ENCODE data around the gene EZH2. TPM values are rescaled to one million over a fixed set of nuclear protein-coding genes. Genes with fewer than 3 reads are reported as not detected.

EZH2 gene
- total RNA-seq, 1 donor from 2014 or later, result 10.6 TPM

- Mint-ChIP-seq H3K4me1 (ENCODE audit: low read depth) (no peaks in the 10 kb centered on the region), H3K36me3 (ENCODE audit: low read depth) (peaks cover 39% of the 10 kb centered on the region), H3K27me3 (ENCODE audit: low read depth) (no peaks in the 10 kb centered on the region), H3K27ac (ENCODE audit: unreplicated experiment) (no peak overlapping the region), H3K9me3 (ENCODE audit: low read depth) (no peaks in the 10 kb centered on the region), H3K4me3 (ENCODE audit: unreplicated experiment) (no peak overlapping the region)
- no peak for DNase-seq (ENCODE audit: low spot score)
- no peak for TF ChIP-seq CTCF (IDR thresholded peaks at IDR 0.05)
Measured at GRCh38 chr7:148783801-148784527, 100.1 kb downstream of the EZH2 start.

- no peak for TF ChIP-seq CTCF (IDR thresholded peaks at IDR 0.05)
- H3K9me3 Mint-ChIP-seq (ENCODE audit: low read depth), result no peaks in the 10 kb centered on the region
- H3K4me1 Mint-ChIP-seq (ENCODE audit: low read depth), result no peaks in the 10 kb centered on the region
- H3K27me3 Mint-ChIP-seq (ENCODE audit: low read depth), result no peaks in the 10 kb centered on the region
- DNase-seq (ENCODE audit: low spot score), result no peak
- no peak overlapping the region for H3K4me3 Mint-ChIP-seq (ENCODE audit: unreplicated experiment)
- no peak overlapping the region for H3K27ac Mint-ChIP-seq (ENCODE audit: unreplicated experiment)
- peaks cover 32% of the 10 kb centered on the region for H3K36me3 Mint-ChIP-seq (ENCODE audit: low read depth)
Measured at GRCh38 chr7:148782757-148783456, 101.2 kb downstream of the EZH2 start.

GRCh38 chr7:148774471-148774870, 109.6 kb downstream of the EZH2 start:
- no peak for TF ChIP-seq CTCF (IDR thresholded peaks at IDR 0.05)
- no peaks in the 10 kb centered on the region for H3K27me3 Mint-ChIP-seq (ENCODE audit: low read depth)
- peaks cover 8% of the 10 kb centered on the region for H3K36me3 Mint-ChIP-seq (ENCODE audit: low read depth)
- no peaks in the 10 kb centered on the region for H3K9me3 Mint-ChIP-seq (ENCODE audit: low read depth)
- peaks cover 21% of the 10 kb centered on the region for H3K4me1 Mint-ChIP-seq (ENCODE audit: low read depth)
- no peak for DNase-seq (ENCODE audit: low spot score)
- H3K4me3 Mint-ChIP-seq (ENCODE audit: unreplicated experiment), result no peak overlapping the region
- H3K27ac Mint-ChIP-seq (ENCODE audit: unreplicated experiment), result no peak overlapping the region

GRCh38 chr7:148773334-148773733, 110.8 kb downstream of the EZH2 start:
- no peak for DNase-seq (ENCODE audit: low spot score)
- peaks cover 8% of the 10 kb centered on the region for H3K36me3 Mint-ChIP-seq (ENCODE audit: low read depth)
- no peaks in the 10 kb centered on the region for H3K9me3 Mint-ChIP-seq (ENCODE audit: low read depth)
- no peak for TF ChIP-seq CTCF (IDR thresholded peaks at IDR 0.05)
- peak overlapping the region; percentile 81 for H3K27ac Mint-ChIP-seq (ENCODE audit: unreplicated experiment)
- H3K27me3 Mint-ChIP-seq (ENCODE audit: low read depth), result no peaks in the 10 kb centered on the region
- H3K4me1 Mint-ChIP-seq (ENCODE audit: low read depth), result peaks cover 21% of the 10 kb centered on the region
- no peak overlapping the region for H3K4me3 Mint-ChIP-seq (ENCODE audit: unreplicated experiment)

GRCh38 chr7:148772297-148773089, 111.6 kb downstream of the EZH2 start:
- Mint-ChIP-seq H3K36me3 (ENCODE audit: low read depth) (peaks cover 13% of the 10 kb centered on the region), H3K27me3 (ENCODE audit: low read depth) (no peaks in the 10 kb centered on the region), H3K4me3 (ENCODE audit: unreplicated experiment) (no peak overlapping the region), H3K4me1 (ENCODE audit: low read depth) (peaks cover 21% of the 10 kb centered on the region), H3K9me3 (ENCODE audit: low read depth) (no peaks in the 10 kb centered on the region), H3K27ac (ENCODE audit: unreplicated experiment) (peak overlapping the region; percentile 81)
- DNase-seq (ENCODE audit: low spot score), result no peak
- TF ChIP-seq CTCF (IDR thresholded peaks at IDR 0.05), result no peak

Data from chondrocyte (in vitro differentiated cells).